ENCODE results near the gene NCAPH2.

GRCh38 chr22:50483977-50484853 is 23.8 kb upstream of the NCAPH2 start:
- TF ChIP-seq CTCF (IDR thresholded peaks at IDR 0.05; ENCODE audit: low read depth, low read length, poor library complexity, severe bottlenecking) (no peak), EZH2phosphoT487 (IDR thresholded peaks at IDR 0.05; ENCODE audit: borderline replicate concordance, low read length) (no peak)
